H1 (cell line): Measurements from ENCODE around the gene MEI1.

ENCODE experiments used
- CTCF ChIP-seq, 3 experiments: IDR thresholded peaks; 1 replicate in 2 of 3; 2 replicates in 1 of 3; pipeline versions ENCODE4 v1.5.1 to v1.6.1; 2011; ENCODE audit warnings: low read length in 3 of 3, mild to moderate bottlenecking in 3 of 3, inconsistent platforms in 2 of 3, low read depth in 1 of 3, moderate library complexity in 1 of 3; ENCODE audit not compliant: insufficient read depth in 1 of 3; ENCODE audit errors: control extremely low read depth in 1 of 3
- EP300 ChIP-seq, 2 experiments: IDR thresholded peaks; 1 replicate in 1 of 2; 2 replicates in 1 of 2; pipeline ENCODE4 v1.6.1; 2011 to 2012; ENCODE audit warnings: low read depth in 2 of 2, low read length in 2 of 2, mild to moderate bottlenecking in 2 of 2, borderline replicate concordance in 1 of 2, inconsistent platforms in 1 of 2, moderate library complexity in 1 of 2
- EZH2 ChIP-seq: fragments of 200-600 bp; sonication (generic); IDR thresholded peaks from 2 replicates; pipeline ENCODE4 v1.7.1; 2012; ENCODE audit warnings: low read depth, mild to moderate bottlenecking, moderate library complexity, low read length, inconsistent platforms; ENCODE audit not compliant: severe bottlenecking
- POLR2AphosphoS5 ChIP-seq: IDR thresholded peaks from 2 replicates; pipeline ENCODE4 v1.6.1; 2011; ENCODE audit warnings: low read depth, low read length
- RXRA ChIP-seq: IDR thresholded peaks from 2 replicates; pipeline ENCODE4 v1.6.1; 2011; ENCODE audit warnings: low read depth, mild to moderate bottlenecking, low read length, moderate library complexity; ENCODE audit not compliant: insufficient read depth
- SIX5 ChIP-seq: IDR thresholded peaks from 2 replicates; pipeline ENCODE4 v1.6.1; 2011; ENCODE audit warnings: mild to moderate bottlenecking, low read depth, low read length
- YY1 ChIP-seq: IDR thresholded peaks from 2 replicates; pipeline ENCODE4 v1.6.1; 2011; ENCODE audit warnings: low read depth, mild to moderate bottlenecking, low read length

- TF ChIP-seq EP300 (IDR thresholded peaks at IDR 0.05; ENCODE audit: borderline replicate concordance in 1 of 2, low read depth in 2 of 2, low read length in 2 of 2) (peak in 1 of 2 experiments; percentile 72; a peak in 1 of 3 replicates), EZH2 (peak; percentile 16), POLR2AphosphoS5 (peak; percentile 56), CTCF (IDR thresholded peaks at IDR 0.05; ENCODE audit: control extremely low read depth in 1 of 3, insufficient read depth in 1 of 3, low read depth in 1 of 3, low read length in 3 of 3) (no peak), YY1 (peak; percentile 69), SIX5 (no peak), RXRA (no peak)
These were observed 10.7 kb upstream of the MEI1 start, which contains the start of gene SNU13 for GRCh38 chr22:41688365-41689211.
